Fibroblast of lung (primary cell): ENCODE results near the gene UGP2. TPM values are rescaled to one million over a fixed set of nuclear protein-coding genes. Genes with fewer than 3 reads are reported as not detected.

ENCODE experiments used
- DNase-seq, 2 donors: peaks; one replicate each; pipeline versions ENCODE4 v3.0.0 to v3.0.0-alpha.2; 2010; ENCODE audit warnings: low read depth in 2 of 2
- H2AFZ ChIP-seq: 2 replicates; pipeline ENCODE4 v1.5.1; 2012; ENCODE audit warnings: low read length, control low read depth, inconsistent platforms
- H3K27ac ChIP-seq: 2 replicates; pipeline ENCODE4 v1.5.1; 2011; ENCODE audit warnings: low read length, control low read depth; ENCODE audit not compliant: insufficient read depth
- H3K27me3 ChIP-seq: 2 replicates; pipeline ENCODE4 v1.5.1; 2011; ENCODE audit warnings: mild to moderate bottlenecking, low read length; ENCODE audit not compliant: control insufficient read depth, insufficient read depth
- H3K36me3 ChIP-seq: 2 replicates; pipeline ENCODE4 v1.5.1; 2011; ENCODE audit warnings: low read length; ENCODE audit not compliant: control insufficient read depth, insufficient read depth
- H3K4me1 ChIP-seq: 2 replicates; pipeline ENCODE4 v1.5.1; 2011; ENCODE audit warnings: low read length; ENCODE audit not compliant: control insufficient read depth, insufficient read depth; ENCODE audit errors: extremely low read depth
- H3K4me2 ChIP-seq: 2 replicates; pipeline ENCODE4 v1.5.1; 2011; ENCODE audit warnings: low read length, control low read depth; ENCODE audit not compliant: insufficient read depth; ENCODE audit errors: extremely low read depth
- H3K4me3 ChIP-seq, 4 experiments: fragments of 200-600 bp in 1 of 4; sonication (generic) in 1 of 4; replicated peaks in 1 of 4; 2 replicates each; pipeline ENCODE4 v1.5.1; 2011 to 2016; ENCODE audit warnings: low read length in 4 of 4, low read depth in 3 of 4, mild to moderate bottlenecking in 3 of 4, control low read depth in 2 of 4, inconsistent platforms in 1 of 4, mixed read lengths in 1 of 4; ENCODE audit not compliant: insufficient read depth in 1 of 4; ENCODE audit errors: control extremely low read depth in 1 of 4
- H3K79me2 ChIP-seq: 2 replicates; pipeline ENCODE4 v1.5.1; 2012; ENCODE audit warnings: mild to moderate bottlenecking, low read length, inconsistent platforms; ENCODE audit not compliant: control insufficient read depth, insufficient read depth
- H3K9ac ChIP-seq: 2 replicates; pipeline ENCODE4 v1.5.1; 2011; ENCODE audit warnings: mild to moderate bottlenecking, low read length, control low read depth; ENCODE audit not compliant: insufficient read depth
- H3K9me3 ChIP-seq: 2 replicates; pipeline ENCODE4 v1.5.1; 2012; ENCODE audit warnings: low read depth, low read length; ENCODE audit not compliant: control insufficient read depth, insufficient read depth
- H4K20me1 ChIP-seq: 2 replicates; pipeline ENCODE4 v1.5.1; 2011; ENCODE audit warnings: low read length; ENCODE audit not compliant: control insufficient read depth, insufficient read depth; ENCODE audit errors: extremely low read depth
- CTCF ChIP-seq, 2 donors: IDR thresholded peaks in 1 of 2; conservative IDR thresholded peaks in 1 of 2; 1 replicate in 1 of 2; 2 replicates in 1 of 2; pipeline ENCODE4 v1.5.1; 2011 to 2012; ENCODE audit warnings: low read length in 2 of 2, control low read depth in 1 of 2, inconsistent platforms in 1 of 2, low read depth in 1 of 2, mild to moderate bottlenecking in 1 of 2
- EZH2 ChIP-seq: IDR thresholded peaks from 2 replicates; pipeline ENCODE4 v1.5.1; 2012; ENCODE audit warnings: low read length, control low read depth, mild to moderate bottlenecking; ENCODE audit errors: missing control alignments
- polyA plus RNA-seq, 2 donors: library from polyadenylated mRNA; depleted of rRNA in 1 of 2; stranded (reverse) in 1 of 2; unstranded in 1 of 2; fragments of >200 nt; gene quantifications; 2 replicates each; pipeline ENCODE4 v1.2.1, GENCODE V29; 2011 to 2012; ENCODE audit warnings: missing spikeins in 1 of 2
- total RNA-seq: library from RNA; depleted of rRNA; stranded (reverse); fragments of >200 nt; gene quantifications from 2 replicates; pipeline ENCODE4 v1.2.1, GENCODE V29; 2014

Gene UGP2
- total and polyA plus RNA-seq, 2 donors (not counting 1 experiment from before 2014, with no cell fraction given): 77.8 to 180 TPM

GRCh38 chr2:63856303-63856603, 14.6 kb downstream of the UGP2 start:
- Histone ChIP-seq H3K4me1 (peaks cover 3% of the 10 kb centered on the region), H3K27me3 (no peaks in the 10 kb centered on the region), H3K36me3 (no peaks in the 10 kb centered on the region), H3K27ac (no peak overlapping the region), H3K9me3 (no peaks in the 10 kb centered on the region), H4K20me1 (no peaks in the 10 kb centered on the region), H2AFZ (no peak overlapping the region), H3K4me2 (no peak overlapping the region), H3K9ac (no peak overlapping the region), H3K4me3 (no peak overlapping the region), H3K79me2 (peaks cover 49% of the 10 kb centered on the region)
- no peak for DNase-seq
- TF ChIP-seq CTCF (conservative IDR thresholded peaks at IDR 0.05 in 1 of 2, IDR thresholded peaks at IDR 0.05 in 1 of 2; ENCODE audit: low read depth in 1 of 2, low read length in 2 of 2) (no peak), EZH2 (no peak)

- H3K4me1 ChIP-seq: peaks cover 3% of the 10 kb centered on the region
- no peak overlapping the region for H2AFZ ChIP-seq
- H3K27me3 ChIP-seq: no peaks in the 10 kb centered on the region
- peaks cover 4% of the 10 kb centered on the region for H3K36me3 ChIP-seq
- no peak overlapping the region for H3K27ac ChIP-seq
- no peak for DNase-seq
- H3K4me2 ChIP-seq: no peak overlapping the region
- H3K4me3 ChIP-seq: no peak overlapping the region
- H3K79me2 ChIP-seq: peaks cover 28% of the 10 kb centered on the region
- H3K9ac ChIP-seq: no peak overlapping the region
- no peak for TF ChIP-seq CTCF (conservative IDR thresholded peaks at IDR 0.05 in 1 of 2, IDR thresholded peaks at IDR 0.05 in 1 of 2; ENCODE audit: low read depth in 1 of 2, low read length in 2 of 2)
- no peak for TF ChIP-seq EZH2
- H4K20me1 ChIP-seq: no peaks in the 10 kb centered on the region
- no peaks in the 10 kb centered on the region for H3K9me3 ChIP-seq
These were observed 16.6 kb downstream of the UGP2 start for GRCh38 chr2:63858291-63858690.

GRCh38 chr2:63861220-63861822, 19.6 kb downstream of the UGP2 start:
- Histone ChIP-seq H2AFZ (no peak overlapping the region), H3K9me3 (no peaks in the 10 kb centered on the region), H3K4me2 (no peak overlapping the region), H3K9ac (no peak overlapping the region), H3K27me3 (no peaks in the 10 kb centered on the region), H3K27ac (no peak overlapping the region), H3K4me1 (peaks cover 3% of the 10 kb centered on the region), H3K4me3 (no peak overlapping the region), H3K36me3 (peaks cover 4% of the 10 kb centered on the region), H3K79me2 (peaks cover 4% of the 10 kb centered on the region), H4K20me1 (no peaks in the 10 kb centered on the region)
- TF ChIP-seq CTCF (conservative IDR thresholded peaks at IDR 0.05 in 1 of 2, IDR thresholded peaks at IDR 0.05 in 1 of 2; ENCODE audit: low read depth in 1 of 2, low read length in 2 of 2) (peak; percentile 54 to 56), EZH2 (no peak)
- peak; percentile 36 to 79 for DNase-seq
